Hypothalamus (tissue), 51 donors: ENCODE data around the gene INTS11.

Source experiments
- DNase-seq, 51 donors: peaks; one replicate each; lab custom pipeline; 2025; lab: John Stamatoyannopoulos, UW

The INTS11 gene

GRCh38 chr1:1305300-1306069 is 19.0 kb downstream of the INTS11 start:
- peak in 21 of 51 donors; percentile 17 to 66 (median 34) for DNase-seq

- peak; percentile 42 to 96 (median 86) for DNase-seq
Observed at GRCh38 chr1:1304331-1305299, 19.8 kb downstream of the INTS11 start.

- DNase-seq = peak in 2 of 51 donors; percentile 17 to 30
Observed at GRCh38 chr1:1303736-1304135, 20.7 kb downstream of the INTS11 start.

- DNase-seq = peak in 3 of 51 donors; percentile 11 to 32 (median 17)
Observed at GRCh38 chr1:1302951-1303509, 21.4 kb downstream of the INTS11 start.

GRCh38 chr1:1302006-1302430 is 22.4 kb downstream of the INTS11 start:
- no peak for DNase-seq

- no peak for DNase-seq
Observed at GRCh38 chr1:1300352-1300739, 24.1 kb downstream of the INTS11 start.

- peak in 1 of 51 donors; percentile 22 for DNase-seq
Observed at GRCh38 chr1:1299686-1300351, 24.6 kb downstream of the INTS11 start.

- DNase-seq = peak in 49 of 51 donors; percentile 17 to 97 (median 84)
Observed at GRCh38 chr1:1298861-1299685, 25.4 kb downstream of the INTS11 start.

- DNase-seq = no peak
Observed at GRCh38 chr1:1297802-1298424, 26.5 kb downstream of the INTS11 start.

GRCh38 chr1:1296070-1297061 is 28.1 kb downstream of the INTS11 start:
- DNase-seq = no peak

- DNase-seq = no peak
Observed at GRCh38 chr1:1295154-1295923, 29.1 kb downstream of the INTS11 start.

- no peak for DNase-seq
Observed at GRCh38 chr1:1294250-1294890, 30.1 kb downstream of the INTS11 start.

GRCh38 chr1:1293263-1294249 is 30.9 kb downstream of the INTS11 start:
- no peak for DNase-seq

- DNase-seq = no peak
Observed at GRCh38 chr1:1292851-1293250, 31.6 kb downstream of the INTS11 start.

GRCh38 chr1:1292442-1292779 is 32.0 kb downstream of the INTS11 start:
- no peak for DNase-seq
